Measurements from ENCODE around the gene CPS1.

DNA sequence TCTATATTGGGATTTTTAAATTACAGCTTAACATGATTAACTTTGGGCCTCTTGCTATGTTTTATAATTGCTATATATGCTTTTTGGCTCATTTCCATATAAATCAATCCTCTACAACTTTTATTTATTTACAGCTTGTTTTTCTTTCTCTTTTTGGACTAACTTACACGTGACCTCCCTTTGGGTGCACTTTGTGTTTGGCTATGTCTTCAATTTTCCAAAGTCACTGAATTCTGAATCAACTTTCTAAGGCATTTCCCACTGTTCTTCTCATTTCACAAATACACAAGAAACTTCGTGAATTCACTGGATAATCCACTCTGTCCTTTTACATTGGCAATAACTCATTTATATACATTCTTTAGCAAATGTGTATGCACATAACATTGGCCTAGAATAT lies 5.4 kb upstream of the CPS1 start:
- TF ChIP-seq, protein P1, sequence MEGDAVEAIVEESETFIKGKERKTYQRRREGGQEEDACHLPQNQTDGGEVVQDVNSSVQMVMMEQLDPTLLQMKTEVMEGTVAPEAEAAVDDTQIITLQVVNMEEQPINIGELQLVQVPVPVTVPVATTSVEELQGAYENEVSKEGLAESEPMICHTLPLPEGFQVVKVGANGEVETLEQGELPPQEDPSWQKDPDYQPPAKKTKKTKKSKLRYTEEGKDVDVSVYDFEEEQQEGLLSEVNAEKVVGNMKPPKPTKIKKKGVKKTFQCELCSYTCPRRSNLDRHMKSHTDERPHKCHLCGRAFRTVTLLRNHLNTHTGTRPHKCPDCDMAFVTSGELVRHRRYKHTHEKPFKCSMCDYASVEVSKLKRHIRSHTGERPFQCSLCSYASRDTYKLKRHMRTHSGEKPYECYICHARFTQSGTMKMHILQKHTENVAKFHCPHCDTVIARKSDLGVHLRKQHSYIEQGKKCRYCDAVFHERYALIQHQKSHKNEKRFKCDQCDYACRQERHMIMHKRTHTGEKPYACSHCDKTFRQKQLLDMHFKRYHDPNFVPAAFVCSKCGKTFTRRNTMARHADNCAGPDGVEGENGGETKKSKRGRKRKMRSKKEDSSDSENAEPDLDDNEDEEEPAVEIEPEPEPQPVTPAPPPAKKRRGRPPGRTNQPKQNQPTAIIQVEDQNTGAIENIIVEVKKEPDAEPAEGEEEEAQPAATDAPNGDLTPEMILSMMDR (IDR thresholded peaks at IDR 0.05; ENCODE audit: insufficient read depth, low read length, poor library complexity, severe bottlenecking): no peak
- TF ChIP-seq EZH2phosphoT487 (conservative IDR thresholded peaks at IDR 0.05; ENCODE audit: low read length): no peak

Measured in SU-DHL-6 (cell line).